Measurements from ENCODE around the gene SEC14L5. TPM values are rescaled to one million over a fixed set of nuclear protein-coding genes. Genes with fewer than 3 reads are reported as not detected.
A peak's percentile ranks its signal among the peaks of the same experiment; 100 is the strongest.

SEC14L5 gene
- polyA plus RNA-seq (2011; rRNA removed) (0.05 and 0.06 TPM in 2 replicates), polyA minus RNA-seq (2011; rRNA and poly(A)+ RNA removed) (0.52 TPM in 1 of 2 replicates, not detected in the other)

DNA sequence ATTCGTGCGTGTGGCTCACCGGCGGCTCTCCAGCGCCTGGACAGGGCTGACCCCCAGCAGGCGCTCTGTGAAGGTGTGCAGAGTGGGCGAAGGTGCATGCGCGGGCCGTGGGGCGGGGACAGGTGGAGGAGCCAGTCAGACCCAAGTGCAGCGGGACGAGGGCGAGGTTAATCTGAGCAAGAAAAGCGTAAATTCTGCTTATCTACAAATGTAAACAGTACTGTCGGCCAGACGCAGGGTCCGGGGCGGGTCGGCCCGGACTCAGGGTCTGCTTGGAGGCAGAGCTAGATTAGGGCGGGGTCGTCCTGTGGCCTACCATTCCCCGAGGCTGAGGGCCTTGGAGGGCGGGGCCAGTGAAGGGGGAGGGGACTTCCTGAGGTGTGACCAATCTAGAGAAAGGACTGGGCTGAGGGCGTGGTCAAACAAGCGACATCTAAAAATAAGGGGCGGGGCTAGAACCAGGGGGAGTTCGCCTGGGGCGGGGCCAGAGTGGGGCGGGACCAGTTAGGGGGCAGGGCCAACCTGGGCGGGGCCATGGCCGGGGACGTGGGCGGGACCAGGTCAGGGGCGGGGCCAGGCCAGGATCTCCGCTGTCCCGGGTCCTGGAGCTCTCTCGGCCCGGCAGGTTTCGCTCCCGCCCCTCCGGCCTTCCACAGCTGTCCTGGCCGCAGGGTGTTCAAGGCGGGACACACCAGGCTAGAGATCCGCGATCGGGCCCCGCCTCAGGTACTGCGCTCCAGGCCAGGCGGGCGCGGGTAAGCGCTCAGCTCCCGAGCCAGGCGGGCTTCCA is at the start of gene SEC14L5:
Gene SEC14L5, plus strand, starts transcription at position 611 of the 790 bp plus-strand sequence. CDS start 994 bp downstream, outside the sequence.
- ChIA-PET CTCF (interaction anchor here (0.7 to 1.3 kb wide), 2 partner anchors 127 to 440 kb away, joined by 4 to 9 read pairs; no protein-coding TSS in a partner anchor), POLR2A (interaction anchor here (0.6 to 1.0 kb wide), 5 partner anchors 13 to 223 kb away, joined by 3 to 6 read pairs (median 3); partner anchors contain the start of genes DNAAF8 and NAGPA)
- TF ChIP-seq, protein P1, sequence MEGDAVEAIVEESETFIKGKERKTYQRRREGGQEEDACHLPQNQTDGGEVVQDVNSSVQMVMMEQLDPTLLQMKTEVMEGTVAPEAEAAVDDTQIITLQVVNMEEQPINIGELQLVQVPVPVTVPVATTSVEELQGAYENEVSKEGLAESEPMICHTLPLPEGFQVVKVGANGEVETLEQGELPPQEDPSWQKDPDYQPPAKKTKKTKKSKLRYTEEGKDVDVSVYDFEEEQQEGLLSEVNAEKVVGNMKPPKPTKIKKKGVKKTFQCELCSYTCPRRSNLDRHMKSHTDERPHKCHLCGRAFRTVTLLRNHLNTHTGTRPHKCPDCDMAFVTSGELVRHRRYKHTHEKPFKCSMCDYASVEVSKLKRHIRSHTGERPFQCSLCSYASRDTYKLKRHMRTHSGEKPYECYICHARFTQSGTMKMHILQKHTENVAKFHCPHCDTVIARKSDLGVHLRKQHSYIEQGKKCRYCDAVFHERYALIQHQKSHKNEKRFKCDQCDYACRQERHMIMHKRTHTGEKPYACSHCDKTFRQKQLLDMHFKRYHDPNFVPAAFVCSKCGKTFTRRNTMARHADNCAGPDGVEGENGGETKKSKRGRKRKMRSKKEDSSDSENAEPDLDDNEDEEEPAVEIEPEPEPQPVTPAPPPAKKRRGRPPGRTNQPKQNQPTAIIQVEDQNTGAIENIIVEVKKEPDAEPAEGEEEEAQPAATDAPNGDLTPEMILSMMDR (IDR thresholded peaks at IDR 0.05; ENCODE audit: low read depth, low read length) = no peak
- Histone ChIP-seq H3K4me3 (ENCODE audit: low read depth, low read length) (peak within 1 kb of the TSS; percentile 65), H3K9me3 (ENCODE audit: control insufficient read depth, insufficient read depth, low read length) (no peaks in the 10 kb centered on the region), H3K27me3 (ENCODE audit: control insufficient read depth, insufficient read depth, low read length) (peaks cover 15% of the 10 kb centered on the region), H3K27ac (ENCODE audit: low read depth, low read length) (no peak within 1 kb of the TSS)
- peak; percentile 97 for DNase-seq (ENCODE audit: low read depth, low spot score)

DNA sequence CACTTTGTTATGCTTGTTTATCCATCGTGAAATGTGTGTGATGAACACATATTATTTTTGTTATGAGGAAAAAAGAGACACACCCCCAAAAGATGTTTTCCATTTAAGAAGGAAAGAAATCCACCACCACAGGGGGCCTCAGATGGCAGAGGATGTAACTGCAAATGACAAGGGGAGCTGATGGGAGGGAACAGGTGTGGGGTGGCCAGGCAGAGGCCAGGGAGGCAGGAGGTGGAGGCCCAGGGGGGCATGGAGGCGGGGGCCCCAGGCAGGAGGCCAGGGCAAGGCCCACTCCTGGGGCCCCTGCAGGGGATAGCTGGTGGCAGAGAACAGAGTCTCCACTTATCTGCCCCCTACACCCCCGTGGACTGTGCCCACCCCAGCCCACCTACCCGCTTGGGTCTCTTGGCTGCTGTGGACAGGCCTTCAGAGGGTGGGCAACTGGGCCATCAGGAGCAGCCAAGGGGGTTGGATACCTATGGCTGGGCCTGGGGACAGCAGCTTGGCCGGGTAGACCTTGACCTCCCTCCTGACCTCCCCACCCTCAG is 49.2 kb upstream of the SEC14L5 start:
- Histone ChIP-seq H3K4me3 (ENCODE audit: low read depth, low read length) (no peak overlapping the region), H3K9me3 (ENCODE audit: control insufficient read depth, insufficient read depth, low read length) (no peaks in the 10 kb centered on the region; the same call in 1 of the 2 replicates), H3K27ac (ENCODE audit: low read depth, low read length) (no peak overlapping the region), H3K27me3 (ENCODE audit: control insufficient read depth, insufficient read depth, low read length) (peaks cover 6% of the 10 kb centered on the region)
- CTCF ChIA-PET = no interaction called here
- DNase-seq (ENCODE audit: low read depth, low spot score) = no peak
- TF ChIP-seq, protein P1 (IDR thresholded peaks at IDR 0.05; ENCODE audit: low read depth, low read length) = no peak
- POLR2A ChIA-PET = no interaction called here

- TF ChIP-seq, protein P1 (IDR thresholded peaks at IDR 0.05; ENCODE audit: low read depth, low read length) = no peak
- DNase-seq (ENCODE audit: low read depth, low spot score) = no peak
- Histone ChIP-seq H3K27me3 (ENCODE audit: control insufficient read depth, insufficient read depth, low read length) (peaks cover 2% of the 10 kb centered on the region), H3K27ac (ENCODE audit: low read depth, low read length) (no peak overlapping the region), H3K4me3 (ENCODE audit: low read depth, low read length) (no peak overlapping the region), H3K9me3 (ENCODE audit: control insufficient read depth, insufficient read depth, low read length) (no peaks in the 10 kb centered on the region)
- ChIA-PET CTCF (no interaction called here), POLR2A (no interaction called here)
Measured at GRCh38 chr16:4909825-4910224, 48.3 kb upstream of the SEC14L5 start.

- CTCF ChIA-PET = no interaction called here
Measured at GRCh38 chr16:4910828-4911227, 47.3 kb upstream of the SEC14L5 start.

More at GRCh38 chr16:4910828-4911227, 47.3 kb upstream of the SEC14L5 start:
- H3K27me3 ChIP-seq (ENCODE audit: control insufficient read depth, insufficient read depth, low read length) = no peaks in the 10 kb centered on the region
- TF ChIP-seq, protein P1 (IDR thresholded peaks at IDR 0.05; ENCODE audit: low read depth, low read length) = no peak
- no peak for DNase-seq (ENCODE audit: low read depth, low spot score)
- H3K4me3 ChIP-seq (ENCODE audit: low read depth, low read length) = no peak overlapping the region
- no peaks in the 10 kb centered on the region for H3K9me3 ChIP-seq (ENCODE audit: control insufficient read depth, insufficient read depth, low read length)
- POLR2A ChIA-PET = no interaction called here
- no peak overlapping the region for H3K27ac ChIP-seq (ENCODE audit: low read depth, low read length)

All from AG04450 (cell line).